ENCODE measurements around the gene POLD3. TPM values are rescaled to one million over a fixed set of nuclear protein-coding genes. Genes with fewer than 3 reads are reported as not detected.

POLD3 gene
- total RNA-seq, 4 donors from 2014 or later: 7.4 to 29.4 (median 20.6) TPM

DNA sequence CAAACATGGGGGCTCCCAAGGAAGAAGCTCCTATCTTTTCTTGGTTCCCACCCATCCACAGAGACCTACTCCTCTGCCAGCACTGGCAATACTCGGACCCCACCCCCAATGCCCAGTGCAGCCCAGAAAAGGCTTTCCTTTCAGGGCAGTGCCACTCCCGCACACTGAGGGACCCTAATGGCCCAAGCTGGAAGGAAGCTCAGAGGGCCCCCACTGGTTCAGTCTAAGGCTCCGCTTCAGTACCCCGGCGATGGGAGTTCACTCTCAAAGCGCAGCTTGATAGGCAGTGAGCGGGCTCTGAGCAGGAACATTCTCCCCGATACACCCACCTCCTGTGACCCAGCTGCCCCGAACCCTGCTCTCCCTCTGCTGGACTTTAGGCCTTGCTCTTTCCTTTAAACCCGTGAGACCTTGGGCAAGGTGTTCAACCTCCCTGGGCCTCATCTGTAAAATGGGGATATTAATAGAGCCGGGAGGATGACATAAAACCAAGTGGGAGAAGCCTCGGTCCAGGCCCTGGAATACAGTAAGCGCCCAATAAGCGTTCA is 90.4 kb downstream of the POLD3 start:
- 85% methylated on average over 14 of the region's 14 CpGs; no CpG with 5 or more reads in 1 of the 2 donors for WGBS, 2 donors (ENCODE audit: low coverage in 1 of 2)
- in situ Hi-C loops (cut with MboI; ENCODE audit: low pct_ligation_motif_present in 1 of 4, low pct_unique_long_range_greater_than_20kb in 1 of 4, low sequenced_read_pairs in 3 of 4) (no loop called here), intact Hi-C loops (cut with DNase I; ENCODE audit: low total_unique reads) (no loop called here)
- Histone ChIP-seq H3K4me1 (peaks cover 4 to 17% (median 13%) of the 10 kb centered on the region in 4 donors), H3K9me3 (no peaks in the 10 kb centered on the region), H3K36me3 (no peaks in the 10 kb centered on the region), H3K27ac (peak overlapping the region; percentile 39 to 60 (median 42)), H3K27me3 (peaks cover 15% of the 10 kb centered on the region), H3K4me3 (peak overlapping the region in 3 of 4 donors; percentile 26 to 56 (median 35))
- peak; percentile 0 for DNase-seq
- TF ChIP-seq POLR2A (IDR thresholded peaks at IDR 0.05) (no peak), POLR2AphosphoS5 (IDR thresholded peaks at IDR 0.05) (no peak), EP300 (IDR thresholded peaks at IDR 0.05; ENCODE audit: low read depth) (no peak)
- TF ChIP-seq, protein P1, sequence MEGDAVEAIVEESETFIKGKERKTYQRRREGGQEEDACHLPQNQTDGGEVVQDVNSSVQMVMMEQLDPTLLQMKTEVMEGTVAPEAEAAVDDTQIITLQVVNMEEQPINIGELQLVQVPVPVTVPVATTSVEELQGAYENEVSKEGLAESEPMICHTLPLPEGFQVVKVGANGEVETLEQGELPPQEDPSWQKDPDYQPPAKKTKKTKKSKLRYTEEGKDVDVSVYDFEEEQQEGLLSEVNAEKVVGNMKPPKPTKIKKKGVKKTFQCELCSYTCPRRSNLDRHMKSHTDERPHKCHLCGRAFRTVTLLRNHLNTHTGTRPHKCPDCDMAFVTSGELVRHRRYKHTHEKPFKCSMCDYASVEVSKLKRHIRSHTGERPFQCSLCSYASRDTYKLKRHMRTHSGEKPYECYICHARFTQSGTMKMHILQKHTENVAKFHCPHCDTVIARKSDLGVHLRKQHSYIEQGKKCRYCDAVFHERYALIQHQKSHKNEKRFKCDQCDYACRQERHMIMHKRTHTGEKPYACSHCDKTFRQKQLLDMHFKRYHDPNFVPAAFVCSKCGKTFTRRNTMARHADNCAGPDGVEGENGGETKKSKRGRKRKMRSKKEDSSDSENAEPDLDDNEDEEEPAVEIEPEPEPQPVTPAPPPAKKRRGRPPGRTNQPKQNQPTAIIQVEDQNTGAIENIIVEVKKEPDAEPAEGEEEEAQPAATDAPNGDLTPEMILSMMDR (IDR thresholded peaks at IDR 0.05): no peak

DNA sequence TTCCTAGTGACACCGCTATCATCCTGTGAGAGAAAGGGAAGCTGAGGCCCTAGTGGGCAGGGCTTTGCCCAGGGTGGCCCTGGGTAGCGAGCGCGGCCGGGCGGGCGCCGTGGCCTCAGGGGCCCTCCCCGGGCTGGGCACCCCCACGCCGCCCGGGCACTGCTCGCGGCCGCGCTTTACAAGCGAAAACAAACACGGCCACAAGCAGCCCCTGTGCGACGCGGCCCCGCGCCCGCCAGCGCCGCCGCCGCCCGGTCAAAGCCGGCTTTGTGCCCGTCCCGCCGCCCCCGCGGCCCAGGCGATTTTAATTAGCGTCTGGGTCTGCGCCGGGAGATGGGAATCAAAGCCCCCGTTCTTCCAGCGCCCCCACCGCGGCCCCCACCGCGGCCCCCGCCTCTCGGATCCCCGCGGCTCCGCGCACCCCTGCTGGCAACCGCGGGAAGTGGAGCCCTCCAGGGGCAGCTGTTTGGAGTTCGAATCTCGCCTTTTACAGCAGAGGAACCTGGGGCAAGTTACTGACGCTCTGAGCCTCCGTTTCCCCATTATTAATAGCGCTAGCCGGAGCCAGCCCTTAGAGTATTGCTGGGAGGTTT is 91.0 kb downstream of the POLD3 start:
- TF ChIP-seq EP300 (IDR thresholded peaks at IDR 0.05; ENCODE audit: low read depth): no peak
- TF ChIP-seq, protein P1 (IDR thresholded peaks at IDR 0.05): peak; percentile 36 to 58 (median 52)
- peak overlapping the region; percentile 15 to 56 (median 30) for H3K4me3 ChIP-seq
- peak; percentile 17 for DNase-seq
- in situ Hi-C loops (cut with MboI; ENCODE audit: low pct_ligation_motif_present in 1 of 4, low pct_unique_long_range_greater_than_20kb in 1 of 4, low sequenced_read_pairs in 3 of 4): no loop called here
- peak overlapping the region; percentile 39 to 60 (median 42) for H3K27ac ChIP-seq
- H3K9me3 ChIP-seq: no peaks in the 10 kb centered on the region
- WGBS, 2 donors (ENCODE audit: low coverage in 1 of 2): 8% methylated on average over 36 of the region's 59 CpGs; no CpG with 5 or more reads in 1 of the 2 donors
- H3K27me3 ChIP-seq: peaks cover 15% of the 10 kb centered on the region
- H3K4me1 ChIP-seq: peaks cover 4 to 17% (median 13%) of the 10 kb centered on the region in 4 donors
- no peaks in the 10 kb centered on the region for H3K36me3 ChIP-seq
- intact Hi-C loops (cut with DNase I; ENCODE audit: low total_unique reads): no loop called here

DNA sequence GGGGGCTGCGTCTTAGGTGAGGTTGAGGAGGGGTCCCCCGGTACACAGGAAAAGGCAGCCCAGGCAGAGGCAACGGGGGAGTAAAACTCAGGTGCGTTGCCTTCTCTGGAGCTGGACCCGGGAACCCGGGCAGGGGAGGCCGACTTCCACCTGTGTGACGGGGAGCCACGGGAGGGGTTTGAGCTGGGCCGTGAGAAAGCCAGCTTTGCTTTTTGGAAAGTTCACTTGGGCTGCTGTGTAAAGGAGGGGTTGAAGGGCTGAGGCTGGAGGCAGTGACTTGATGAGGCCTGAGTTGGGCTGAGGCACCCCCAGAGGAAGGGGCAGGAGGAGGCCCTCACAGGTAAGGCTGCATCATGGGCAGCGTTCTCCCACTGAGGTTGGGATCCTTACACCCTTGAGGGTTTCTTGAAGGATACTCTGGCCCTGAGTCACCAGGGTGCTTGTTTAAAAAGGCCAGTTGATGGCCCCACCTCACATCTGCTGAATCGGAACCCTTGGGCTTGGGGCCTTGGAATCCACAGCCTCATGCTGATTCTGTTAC is 91.6 kb downstream of the POLD3 start:
- in situ Hi-C loops (cut with MboI; ENCODE audit: low pct_ligation_motif_present in 1 of 4, low pct_unique_long_range_greater_than_20kb in 1 of 4, low sequenced_read_pairs in 3 of 4): no loop called here
- intact Hi-C loops (cut with DNase I; ENCODE audit: low total_unique reads): no loop called here
- peak overlapping the region in 1 of 4 donors; percentile 35 for H3K4me3 ChIP-seq
- H3K27me3 ChIP-seq: peaks cover 15% of the 10 kb centered on the region
- H3K9me3 ChIP-seq: no peaks in the 10 kb centered on the region
- TF ChIP-seq, protein P1 (IDR thresholded peaks at IDR 0.05): no peak
- no peaks in the 10 kb centered on the region for H3K36me3 ChIP-seq
- no peak for DNase-seq
- 73% methylated on average over 12 of the region's 12 CpGs; no CpG with 5 or more reads in 1 of the 2 donors for WGBS, 2 donors (ENCODE audit: low coverage in 1 of 2)
- H3K4me1 ChIP-seq: peaks cover 4 to 17% (median 13%) of the 10 kb centered on the region in 4 donors
- peak overlapping the region in 3 of 4 donors; percentile 5 to 60 (median 42) for H3K27ac ChIP-seq

DNA sequence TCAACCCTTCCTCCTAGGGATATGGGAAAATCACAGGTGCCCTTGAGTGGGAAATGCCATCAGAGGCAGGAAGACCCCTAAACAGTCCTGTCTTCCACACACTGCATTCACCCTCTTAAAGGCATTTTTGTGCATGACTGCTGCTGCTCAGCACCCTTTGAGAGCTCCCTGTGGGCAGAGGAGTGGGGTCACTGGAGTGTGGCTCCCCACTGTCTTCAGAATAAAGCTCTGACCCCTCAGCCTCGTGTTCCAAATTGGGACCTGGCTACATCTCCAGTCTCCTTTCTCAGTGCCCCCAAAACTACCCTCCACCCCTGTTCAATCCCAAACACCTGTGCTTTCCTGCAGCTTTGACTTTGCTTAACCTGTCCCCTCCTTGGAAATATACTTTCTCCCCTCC is 92.3 kb downstream of the POLD3 start:
- Histone ChIP-seq H3K36me3 (no peaks in the 10 kb centered on the region), H3K4me1 (peaks cover 4 to 17% (median 13%) of the 10 kb centered on the region in 4 donors), H3K27me3 (peaks cover 15% of the 10 kb centered on the region), H3K9me3 (no peaks in the 10 kb centered on the region), H3K4me3 (no peak overlapping the region), H3K27ac (no peak overlapping the region)
- in situ Hi-C loops (cut with MboI; ENCODE audit: low pct_ligation_motif_present in 1 of 4, low pct_unique_long_range_greater_than_20kb in 1 of 4, low sequenced_read_pairs in 3 of 4): no loop called here
- DNase-seq: no peak
- TF ChIP-seq, protein P1 (IDR thresholded peaks at IDR 0.05): no peak
- no peak for TF ChIP-seq EP300 (IDR thresholded peaks at IDR 0.05; ENCODE audit: low read depth)
- TF ChIP-seq POLR2AphosphoS5 (IDR thresholded peaks at IDR 0.05): no peak
- no peak for TF ChIP-seq POLR2A (IDR thresholded peaks at IDR 0.05)
- intact Hi-C loops (cut with DNase I; ENCODE audit: low total_unique reads): no loop called here
- 71% methylated on average over 1 of the region's 1 CpG; no CpG with 5 or more reads in 1 of the 2 donors for WGBS, 2 donors (ENCODE audit: low coverage in 1 of 2)

Data from transverse colon (tissue), 4 donors.